Aorta (tissue), 5 donors: ENCODE results near the gene CLSTN1. TPM values are rescaled to one million over a fixed set of nuclear protein-coding genes. Genes with fewer than 3 reads are reported as not detected.

Experiments used
- ATAC-seq: fragments of 200-7000 bp; cut with Tn5 transposase; one replicate; pipeline ENCODE4 v1.9.1; 2022; ENCODE audit warnings: moderate library complexity; ENCODE audit not compliant: low FRiP score
- DNase-seq, 2 donors: peaks; one replicate each; pipeline ENCODE4 v3.0.0-alpha.2; 2020
- H3K27ac ChIP-seq, 2 donors: one replicate each; pipeline ENCODE4 v1.5.1; 2013; ENCODE audit warnings: low read length in 2 of 2, mild to moderate bottlenecking in 2 of 2, moderate library complexity in 2 of 2, control low read depth in 1 of 2, inconsistent platforms in 1 of 2, low read depth in 1 of 2
- H3K27me3 ChIP-seq, 2 donors: one replicate each; pipeline ENCODE4 v1.6.1; 2013; ENCODE audit warnings: control low read depth in 1 of 2, low read length in 1 of 2, mild to moderate bottlenecking in 1 of 2, moderate library complexity in 1 of 2; ENCODE audit not compliant: insufficient read depth in 2 of 2, control insufficient read depth in 1 of 2
- H3K36me3 ChIP-seq, 2 donors: one replicate each; pipeline ENCODE4 v1.6.1; 2013; ENCODE audit warnings: control low read depth in 1 of 2, low read length in 1 of 2, mild to moderate bottlenecking in 1 of 2; ENCODE audit not compliant: insufficient read depth in 2 of 2, control insufficient read depth in 1 of 2
- H3K4me1 ChIP-seq, 2 donors: one replicate each; pipeline ENCODE4 v1.6.1; 2013; ENCODE audit warnings: low read length in 2 of 2, control low read depth in 1 of 2, mild to moderate bottlenecking in 1 of 2, moderate library complexity in 1 of 2; ENCODE audit not compliant: insufficient read depth in 2 of 2, control insufficient read depth in 1 of 2
- H3K4me3 ChIP-seq, 2 donors: one replicate each; pipeline ENCODE4 v1.5.1; 2013; ENCODE audit warnings: low read length in 2 of 2, control low read depth in 1 of 2, mild to moderate bottlenecking in 1 of 2
- H3K9me3 ChIP-seq: one replicate; pipeline ENCODE4 v1.6.1; 2013; ENCODE audit warnings: mild to moderate bottlenecking, low read length; ENCODE audit not compliant: control insufficient read depth
- WGBS, 2 donors: extraction: QIAGEN DNeasy Blood & Tissue Kit; methylation state at CpG; one replicate each; pipeline ENCODE4 v1.1.7; 2013; 5-methylcytosine and 5-hydroxymethylcytosine counted together
- intact Hi-C, 2 donors: fragments of 100-400 bp; cut with DNase I; formaldehyde crosslinking; loops; one replicate each; pipeline versions ENCODE4 v1.14.2 to v1.15.0; 2022
- polyA plus RNA-seq, 2 donors: library from polyadenylated mRNA; stranded (reverse); fragments of 200-250 nt; gene quantifications; one replicate each; pipeline ENCODE4 v1.2.3, GENCODE V29; 2013
- total RNA-seq, 2 donors: library from RNA; stranded (reverse); fragmentation: NEBNext Ultra II Directional; extraction: Animal tissue kit (Norgen Biotek cat#: 25700); gene quantifications; one replicate each; pipeline ENCODE4 v1.2.1, GENCODE V29; 2021
- donor health status: healthy with polysubstance abuse.
- donor health status: Bipolar disorder and iron deficiency.
- donor health status: DM: no; HTN: no; CAD: no.
- donor health status: DM: no; HTN: no; CAD: no.
- donor health status: DM: yes; HTN: yes; CAD: no.

The CLSTN1 gene
- total and polyA plus RNA-seq, 4 donors: 17.0 to 113 (median 74.3) TPM

- H3K4me1 ChIP-seq: no peaks in the 10 kb centered on the region
- intact Hi-C loops: no loop called here
- DNase-seq (peak in 1 of 2 donors; percentile 32), ATAC-seq (no peak)
- no peaks in the 10 kb centered on the region for H3K36me3 ChIP-seq
- no peak overlapping the region for H3K4me3 ChIP-seq
- no peaks in the 10 kb centered on the region for H3K27me3 ChIP-seq
- no peaks in the 10 kb centered on the region for H3K9me3 ChIP-seq
- H3K27ac ChIP-seq: no peak overlapping the region
- WGBS, 2 donors: 92 to 94% methylated on average over 8 of the region's 8 CpGs
These were observed 36.1 kb downstream of the CLSTN1 start for GRCh38 chr1:9787702-9788101.

DNA sequence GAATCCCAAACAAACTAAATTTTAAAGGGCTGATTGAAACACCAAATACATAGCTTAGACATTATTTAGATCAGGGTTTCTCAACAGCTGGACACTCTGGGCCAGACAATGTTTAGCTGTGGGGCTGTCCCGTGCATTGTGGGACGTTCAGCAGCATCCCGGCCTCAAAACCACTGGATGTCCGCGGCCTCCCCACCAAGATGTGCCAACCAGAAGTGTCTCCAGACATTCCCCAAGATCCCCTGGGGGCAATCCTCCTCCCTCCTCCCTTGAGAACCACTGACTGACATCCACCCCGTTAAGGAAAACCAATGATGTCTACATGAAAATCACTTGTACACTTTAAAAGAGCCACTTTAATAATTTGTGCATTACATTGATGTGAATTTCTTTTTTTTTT, 38.4 kb downstream of the CLSTN1 start:
- Histone ChIP-seq H3K36me3 (no peaks in the 10 kb centered on the region), H3K4me3 (no peak overlapping the region), H3K9me3 (no peaks in the 10 kb centered on the region), H3K4me1 (no peaks in the 10 kb centered on the region), H3K27me3 (no peaks in the 10 kb centered on the region), H3K27ac (no peak overlapping the region)
- WGBS, 2 donors: 67 to 76% methylated on average over 6 of the region's 6 CpGs
- intact Hi-C loops: loop anchor here in 1 of 2 donors (2.0 kb wide), 1 partner anchor 81 kb away; no protein-coding TSS in a partner anchor
- peak in 1 of 2 donors; percentile 63 for DNase-seq
- ATAC-seq: no peak

DNA sequence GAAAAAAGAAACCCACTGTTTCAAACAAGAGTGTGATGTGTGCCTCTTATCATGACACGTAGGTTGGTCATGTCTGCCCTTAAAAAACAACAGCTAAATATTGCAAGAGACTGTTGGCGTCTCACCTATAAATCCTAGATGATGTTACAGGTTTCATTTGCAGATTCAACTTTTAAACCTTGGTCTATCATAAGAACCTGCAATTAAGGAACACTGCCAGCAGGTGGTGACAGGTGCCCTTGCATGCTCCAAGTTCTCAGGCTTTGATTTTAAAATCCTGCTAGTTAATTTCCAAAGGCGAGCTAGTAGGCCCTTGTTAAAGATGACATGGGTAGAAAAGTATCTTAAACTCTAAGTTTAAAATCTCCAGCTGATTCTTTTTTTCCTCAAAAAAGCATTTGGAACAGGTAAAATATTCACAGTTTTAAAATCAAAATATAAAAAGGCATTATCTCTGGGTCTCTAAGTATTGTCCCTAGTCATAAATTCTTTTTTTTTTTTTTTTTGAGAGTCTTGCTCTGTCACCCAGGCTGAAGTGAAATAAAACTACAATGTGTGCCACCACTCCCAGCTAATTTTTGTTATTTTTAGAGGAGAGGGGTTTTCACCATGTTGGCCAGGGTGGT, 39.1 kb downstream of the CLSTN1 start:
- Histone ChIP-seq H3K4me3 (no peak overlapping the region), H3K27ac (no peak overlapping the region), H3K36me3 (no peaks in the 10 kb centered on the region), H3K27me3 (no peaks in the 10 kb centered on the region), H3K9me3 (no peaks in the 10 kb centered on the region), H3K4me1 (no peaks in the 10 kb centered on the region)
- ATAC-seq: no peak
- DNase-seq: no peak
- intact Hi-C loops: loop anchor here (2.0 to 5.0 kb wide), 2 partner anchors 82 to 83 kb away; no protein-coding TSS in a partner anchor
- 76 to 80% methylated on average over 3 of the region's 3 CpGs for WGBS, 2 donors

GRCh38 chr1:9782897-9783296, 40.9 kb downstream of the CLSTN1 start:
- no peak for ATAC-seq
- WGBS, 2 donors: 95 to 97% methylated on average over 10 of the region's 10 CpGs
- H3K27ac ChIP-seq: no peak overlapping the region
- no peaks in the 10 kb centered on the region for H3K36me3 ChIP-seq
- H3K4me1 ChIP-seq: no peaks in the 10 kb centered on the region
- H3K9me3 ChIP-seq: no peaks in the 10 kb centered on the region
- H3K4me3 ChIP-seq: no peak overlapping the region
- H3K27me3 ChIP-seq: no peaks in the 10 kb centered on the region
- intact Hi-C loops: loop anchor here in 1 of 2 donors (5.0 kb wide), 1 partner anchor 84 kb away; no protein-coding TSS in a partner anchor
- no peak for DNase-seq

DNA sequence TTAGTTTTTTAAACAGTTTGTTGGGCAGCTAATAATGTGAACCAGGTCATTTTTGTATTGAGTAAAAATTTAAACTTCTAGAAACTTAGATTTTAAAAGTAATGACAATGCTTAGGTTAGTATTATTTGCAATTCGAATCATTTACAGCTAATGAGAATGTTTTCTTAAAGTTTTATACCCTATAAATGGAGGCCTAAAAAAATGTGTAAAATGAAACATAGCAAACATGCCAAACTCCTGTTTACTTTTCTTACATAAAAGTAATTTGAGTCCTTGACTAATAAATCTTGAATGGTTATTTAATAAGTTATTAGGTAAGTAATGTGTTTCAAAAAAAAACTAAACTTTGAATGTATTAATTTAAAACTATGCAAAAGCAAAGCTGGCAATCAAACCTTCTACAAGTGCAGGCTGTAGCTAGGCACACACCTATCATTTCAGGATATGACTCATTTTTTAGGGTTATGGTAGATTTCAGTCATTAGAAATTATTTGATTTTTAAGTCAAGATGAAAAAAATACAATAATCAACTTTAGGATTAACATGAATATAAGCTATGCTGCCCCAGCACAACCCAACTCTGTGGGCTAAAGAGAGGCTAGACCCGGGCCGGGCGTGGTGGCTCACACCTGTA, 41.5 kb downstream of the CLSTN1 start:
- Histone ChIP-seq H3K27me3 (no peaks in the 10 kb centered on the region), H3K36me3 (no peaks in the 10 kb centered on the region), H3K4me1 (no peaks in the 10 kb centered on the region), H3K4me3 (no peak overlapping the region), H3K27ac (no peak overlapping the region), H3K9me3 (no peaks in the 10 kb centered on the region)
- ATAC-seq (no peak), DNase-seq (no peak)
- intact Hi-C loops: loop anchor here in 1 of 2 donors (5.0 kb wide), 1 partner anchor 85 kb away; no protein-coding TSS in a partner anchor
- 84 to 87% methylated on average over 4 of the region's 4 CpGs for WGBS, 2 donors

DNA sequence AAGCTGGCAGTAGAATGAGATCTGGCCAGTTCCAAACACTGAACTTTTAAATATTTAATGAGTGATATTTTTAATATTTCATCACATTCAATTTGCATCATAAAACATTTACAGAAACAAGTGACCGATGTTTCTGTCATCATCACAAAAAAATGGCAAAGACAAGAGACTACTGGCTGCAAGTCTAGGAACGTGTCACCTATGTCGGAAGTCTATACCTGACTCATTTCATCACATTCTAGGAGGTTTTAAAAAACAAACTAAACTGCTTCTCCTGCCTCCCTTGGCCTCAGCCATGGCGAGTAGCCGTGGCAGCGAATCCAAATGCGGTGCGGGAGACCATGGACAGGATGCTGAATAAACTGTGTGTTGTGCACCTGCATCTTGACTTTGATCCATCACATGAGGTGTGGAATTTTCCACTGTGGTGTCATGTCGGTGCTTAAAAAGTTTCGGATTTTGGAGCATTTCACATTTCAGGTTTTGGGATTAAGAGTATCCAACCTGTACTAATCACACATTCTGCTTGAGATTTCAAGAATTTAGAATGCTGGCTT, 43.1 kb downstream of the CLSTN1 start:
- ATAC-seq (no peak), DNase-seq (no peak)
- intact Hi-C loops: loop anchor here in 1 of 2 donors (5.0 kb wide), 1 partner anchor 87 kb away; no protein-coding TSS in a partner anchor
- no peaks in the 10 kb centered on the region for H3K36me3 ChIP-seq
- H3K4me3 ChIP-seq: no peak overlapping the region
- H3K9me3 ChIP-seq: no peaks in the 10 kb centered on the region
- no peaks in the 10 kb centered on the region for H3K27me3 ChIP-seq
- whole genome bisulfite sequencing, 2 donors: 92 to 94% methylated on average over 10 of the region's 10 CpGs
- H3K27ac ChIP-seq: no peak overlapping the region
- no peaks in the 10 kb centered on the region for H3K4me1 ChIP-seq

DNA sequence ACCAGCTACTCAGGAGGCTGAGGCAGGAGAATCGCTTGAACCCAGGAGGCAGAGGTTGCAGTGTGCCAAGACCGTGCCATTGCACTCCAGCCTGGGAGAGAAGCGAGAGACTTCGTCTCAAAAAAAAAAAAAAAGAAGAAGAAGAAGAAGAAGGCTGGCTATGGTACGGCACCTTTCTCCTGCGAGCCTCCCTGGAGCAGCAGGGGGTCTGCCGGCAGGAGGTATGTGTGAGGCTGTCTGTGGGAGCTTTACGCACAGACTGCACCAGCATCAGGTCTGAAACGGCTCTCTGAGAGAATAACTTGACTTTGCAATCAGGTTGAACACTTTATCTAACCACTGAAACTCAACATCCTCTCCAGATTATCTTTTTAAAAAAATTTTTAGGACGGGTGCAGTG, 44.9 kb downstream of the CLSTN1 start:
- Histone ChIP-seq H3K36me3 (no peaks in the 10 kb centered on the region), H3K4me3 (no peak overlapping the region), H3K27me3 (no peaks in the 10 kb centered on the region), H3K4me1 (no peaks in the 10 kb centered on the region), H3K27ac (no peak overlapping the region), H3K9me3 (no peaks in the 10 kb centered on the region)
- 94% methylated on average over 10 of the region's 10 CpGs for WGBS, 2 donors
- DNase-seq (no peak), ATAC-seq (no peak)
- intact Hi-C loops: no loop called here

DNA sequence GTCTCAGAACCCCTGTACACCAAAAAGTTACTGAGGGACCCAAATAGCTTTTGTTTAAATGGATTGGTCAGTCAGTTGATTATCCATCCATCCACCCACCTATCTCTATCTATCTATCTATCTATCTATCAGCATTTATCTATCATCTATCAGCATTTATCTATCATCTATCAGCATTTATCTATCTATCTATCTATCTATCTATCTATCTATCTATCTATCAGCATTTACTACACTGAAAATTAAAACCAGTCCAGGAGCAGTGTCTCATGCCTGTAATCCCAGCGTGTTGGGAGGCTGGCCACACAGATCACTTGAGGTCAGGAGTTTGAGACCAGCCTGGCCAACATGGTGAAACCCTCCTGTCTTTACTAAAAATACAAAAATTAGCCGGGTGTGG, 47.1 kb downstream of the CLSTN1 start:
- no peak overlapping the region for H3K4me3 ChIP-seq
- H3K4me1 ChIP-seq: no peaks in the 10 kb centered on the region
- no peaks in the 10 kb centered on the region for H3K9me3 ChIP-seq
- 92 to 98% methylated on average over 2 of the region's 2 CpGs for WGBS, 2 donors
- H3K36me3 ChIP-seq: peaks cover 1 to 5% of the 10 kb centered on the region in 2 donors
- no peak for DNase-seq
- H3K27ac ChIP-seq: no peak overlapping the region
- H3K27me3 ChIP-seq: no peaks in the 10 kb centered on the region
- intact Hi-C loops: no loop called here
- ATAC-seq: no peak
